Measurements from ENCODE around the gene DKKL1.
"Not testable (repeated sequence)": the region's sequence is repeated elsewhere in the genome, so short reads cannot be mapped to it uniquely, and the experiment has no call there.

Gene DKKL1

GRCh38 chr19:49363268-49364082 is at the start of gene DKKL1:
DKKL1 (plus strand) TSS chr19:49363877; CDS start chr19:49363999, 122 bp downstream.
- DNase-seq (ENCODE audit: low read depth in 2 of 3, low spot score in 2 of 3): peak; percentile 64 to 80 (median 69)

DNA sequence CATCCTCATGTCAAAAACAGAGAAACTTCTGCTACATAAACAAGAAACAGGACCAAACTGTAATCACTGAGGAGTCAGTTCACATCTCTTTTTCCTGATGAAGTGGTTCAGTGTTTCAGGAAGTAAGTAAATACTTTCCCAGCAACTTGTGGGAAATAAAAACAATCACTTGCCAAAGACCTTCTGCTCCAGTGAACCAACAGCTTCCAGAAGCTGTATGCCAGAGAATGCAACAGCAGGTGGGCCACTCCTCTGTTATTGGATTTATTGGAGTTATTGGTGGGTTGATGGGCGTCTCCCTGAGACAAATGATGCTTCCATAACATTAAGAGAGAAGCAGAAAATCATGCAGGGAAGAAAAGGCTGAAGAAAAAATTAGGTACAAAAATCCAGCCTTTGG is 48.6 kb upstream of the DKKL1 start:
- no peak for DNase-seq (ENCODE audit: low read depth in 2 of 3, low spot score in 2 of 3)

DNA sequence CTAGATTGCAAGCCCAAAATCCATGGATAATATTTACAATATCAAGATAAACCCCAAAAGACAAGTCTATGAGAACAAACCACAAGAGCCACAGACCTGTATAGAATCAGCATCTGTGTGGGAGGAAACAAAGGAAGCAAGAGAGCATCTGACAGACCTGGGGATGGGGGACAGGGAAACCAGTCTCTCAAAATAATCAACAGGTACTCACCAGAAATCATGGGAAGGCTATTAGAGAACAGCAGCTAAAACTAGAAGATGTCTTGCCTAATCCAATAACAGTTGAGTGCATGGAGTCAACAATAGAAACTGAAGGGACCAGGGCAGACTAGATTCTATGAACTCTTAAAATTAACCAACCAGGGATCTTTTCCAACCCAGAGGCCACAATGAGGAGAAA is 47.4 kb upstream of the DKKL1 start:
- no peak for DNase-seq (ENCODE audit: low read depth in 2 of 3, low spot score in 2 of 3)

- DNase-seq (ENCODE audit: low read depth in 2 of 3, low spot score in 2 of 3): no peak
These were observed 45.4 kb upstream of the DKKL1 start for GRCh38 chr19:49318296-49318695.

DNA sequence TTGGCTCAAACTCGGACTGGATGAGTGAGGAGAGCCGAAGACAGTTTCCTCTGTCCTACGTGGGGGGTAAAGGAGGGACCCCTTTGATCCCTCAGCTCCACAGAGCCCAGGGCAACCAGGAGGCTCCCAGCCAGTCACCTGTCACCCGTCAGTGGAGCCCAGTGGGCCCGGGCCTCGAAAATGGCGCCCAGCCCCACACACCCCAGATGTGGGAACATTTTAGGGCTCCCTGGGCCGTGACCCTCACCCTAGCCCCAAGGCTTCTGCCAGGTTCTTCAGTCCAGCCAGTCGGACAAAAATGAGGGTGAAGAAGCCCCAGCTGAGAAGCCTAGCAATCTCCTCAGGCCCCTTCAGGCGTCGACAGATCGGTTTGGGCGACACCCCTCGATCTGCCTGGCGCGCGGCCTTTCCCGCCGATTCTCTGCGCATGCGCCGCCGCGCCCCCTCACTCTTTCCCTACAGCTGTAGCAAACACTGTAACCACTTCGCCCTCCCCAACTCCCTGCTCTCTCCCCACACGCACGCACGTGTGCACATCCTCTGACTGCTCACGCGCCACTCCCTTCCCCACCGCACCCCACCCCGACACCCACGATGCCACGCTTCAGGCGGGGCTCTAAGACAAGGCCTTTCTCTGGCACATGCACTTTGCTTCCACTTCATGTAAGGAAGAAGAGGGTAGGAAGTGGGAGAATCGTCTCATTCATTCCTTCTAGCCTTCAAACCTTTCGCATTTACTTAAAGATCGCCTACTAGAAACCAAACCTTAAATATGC is 38.7 kb upstream of the DKKL1 start, which contains the start of gene SLC6A16:
Gene SLC6A16 (minus strand): TSS at position 391 of the 776 bp plus-strand sequence. CDS start 13,844 bp downstream, outside the sequence.
- DNase-seq (ENCODE audit: low read depth in 2 of 3, low spot score in 2 of 3): no peak

DNA sequence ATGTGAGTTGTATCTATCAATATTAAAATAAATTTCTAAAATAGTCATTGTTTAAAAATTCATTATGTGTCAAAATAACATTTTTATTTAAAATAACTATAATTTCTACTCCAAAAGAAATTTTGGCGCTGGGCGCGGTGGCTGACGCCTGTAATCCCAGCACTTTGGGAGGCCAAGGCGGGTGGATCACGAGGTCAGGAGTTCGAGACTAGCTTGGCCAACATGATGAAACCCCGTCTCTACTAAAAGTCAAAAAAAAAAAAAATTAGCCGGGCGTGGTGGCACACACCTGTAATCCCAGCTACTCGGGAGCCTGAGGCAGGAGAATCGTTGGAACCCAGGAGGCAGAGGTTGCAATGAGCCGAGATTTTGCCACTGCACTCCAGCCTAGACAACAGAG is 37.9 kb upstream of the DKKL1 start:
- DNase-seq (ENCODE audit: low read depth in 2 of 3, low spot score in 2 of 3): not testable (repeated sequence)

DNA sequence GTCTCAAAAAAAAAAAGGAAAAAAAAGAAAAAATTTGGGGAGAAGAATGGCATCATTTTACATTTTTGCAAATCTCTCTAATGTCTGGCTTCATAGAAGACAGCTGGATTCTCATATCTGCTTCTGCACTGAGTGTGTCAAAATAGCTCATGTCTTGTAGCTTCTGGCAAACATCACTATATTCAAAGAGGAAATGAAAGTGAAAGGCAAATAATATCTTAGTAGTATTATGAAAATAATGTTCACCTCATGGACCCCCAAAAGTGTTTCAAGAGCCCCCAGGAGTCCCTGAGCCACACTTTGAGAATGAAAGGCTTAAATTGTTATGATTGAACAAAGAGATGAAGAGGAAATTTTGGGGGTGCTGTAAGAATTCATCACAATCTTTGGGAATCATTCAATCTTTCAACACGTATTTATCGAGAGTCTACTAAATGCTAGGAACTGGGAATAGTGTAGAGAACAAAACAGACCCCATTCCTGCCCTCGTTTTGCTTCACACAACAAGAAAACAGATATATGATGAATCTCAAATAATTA is 37.4 kb upstream of the DKKL1 start:
- no peak for DNase-seq (ENCODE audit: low read depth in 2 of 3, low spot score in 2 of 3)

- DNase-seq (ENCODE audit: low read depth in 2 of 3, low spot score in 2 of 3): no peak
These were observed 35.7 kb upstream of the DKKL1 start for GRCh38 chr19:49327878-49328544.

DNA sequence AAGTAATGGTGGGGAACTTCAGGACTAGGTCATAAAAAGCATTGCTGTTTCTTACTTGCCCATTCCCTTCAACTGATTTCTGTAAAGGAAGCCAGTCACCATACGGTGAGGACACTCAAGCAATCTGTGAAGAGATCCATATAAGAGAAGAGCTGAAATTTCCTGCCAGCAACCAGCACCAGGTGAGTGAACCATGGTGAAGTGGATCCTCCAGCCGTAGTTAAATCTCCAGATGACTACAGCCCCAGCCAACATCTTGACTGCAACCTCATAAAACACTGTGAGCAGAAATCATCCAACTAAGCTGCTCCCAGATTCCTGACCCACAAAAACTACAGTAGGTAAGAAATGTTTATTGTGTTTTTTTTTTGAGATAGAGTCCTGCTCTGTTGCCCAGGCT is 34.9 kb upstream of the DKKL1 start:
- DNase-seq (ENCODE audit: low read depth in 2 of 3, low spot score in 2 of 3): no peak

DNA sequence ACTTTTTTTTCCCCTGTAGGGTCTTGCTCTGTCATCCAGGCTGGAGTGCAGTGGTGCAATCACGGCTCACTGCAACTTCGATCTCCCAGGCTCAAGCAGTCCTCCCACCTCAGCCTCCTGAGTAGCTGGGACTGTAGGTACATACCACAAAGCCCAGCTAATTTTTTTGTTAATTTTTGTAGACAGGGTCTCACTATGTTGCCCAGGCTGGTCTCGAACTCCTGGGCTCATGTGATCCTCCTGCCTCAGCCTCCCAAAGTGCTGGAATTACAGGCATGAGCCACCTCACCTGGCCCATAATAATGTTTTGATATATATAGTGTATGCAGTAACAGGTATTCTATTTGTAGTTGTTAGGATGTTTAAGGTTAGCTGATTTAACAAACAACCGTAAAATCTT is 32.5 kb upstream of the DKKL1 start:
- not testable (repeated sequence) for DNase-seq (ENCODE audit: low read depth in 2 of 3, low spot score in 2 of 3)

GRCh38 chr19:49331616-49332055 is 32.0 kb upstream of the DKKL1 start:
- peak in 1 of 3 experiments; percentile 36 for DNase-seq (ENCODE audit: low read depth in 2 of 3, low spot score in 2 of 3)

- DNase-seq (ENCODE audit: low read depth in 2 of 3, low spot score in 2 of 3): not testable (repeated sequence)
These were observed 30.8 kb upstream of the DKKL1 start for GRCh38 chr19:49332691-49333417.

GRCh38 chr19:49333418-49333805 is 30.3 kb upstream of the DKKL1 start:
- DNase-seq (ENCODE audit: low read depth in 2 of 3, low spot score in 2 of 3): no peak

DNA sequence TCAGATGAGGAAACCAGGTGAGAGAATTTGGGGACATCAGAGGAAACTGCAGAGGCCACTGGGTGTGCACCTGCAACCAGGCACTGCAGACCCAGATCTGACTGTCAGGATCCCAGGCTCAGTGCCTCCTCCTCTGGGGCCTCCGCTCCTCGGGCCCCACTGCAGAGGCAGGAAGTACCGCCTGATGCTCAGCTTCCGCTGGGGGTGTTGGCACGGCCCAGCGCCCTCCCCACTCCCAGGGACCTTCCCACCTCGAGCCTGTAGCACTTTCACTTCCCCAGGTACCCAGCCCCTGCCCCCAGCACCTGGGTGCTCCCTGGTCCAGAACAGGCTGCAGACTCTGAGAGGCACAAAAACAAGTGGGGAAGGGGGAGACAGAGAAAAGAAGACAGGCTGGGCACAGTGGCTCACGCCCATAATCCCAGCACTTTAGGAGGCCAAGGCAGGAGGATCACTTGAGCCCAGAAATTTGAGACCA is 29.8 kb upstream of the DKKL1 start:
- peak in 1 of 3 experiments; percentile 33 for DNase-seq (ENCODE audit: low read depth in 2 of 3, low spot score in 2 of 3)

GRCh38 chr19:49335071-49335783 is 28.4 kb upstream of the DKKL1 start, which contains the start of gene CD37:
CD37 (plus strand) TSS chr19:49335406; CDS start chr19:49335541, 135 bp downstream.
- no peak for DNase-seq (ENCODE audit: low read depth in 2 of 3, low spot score in 2 of 3)

DNA sequence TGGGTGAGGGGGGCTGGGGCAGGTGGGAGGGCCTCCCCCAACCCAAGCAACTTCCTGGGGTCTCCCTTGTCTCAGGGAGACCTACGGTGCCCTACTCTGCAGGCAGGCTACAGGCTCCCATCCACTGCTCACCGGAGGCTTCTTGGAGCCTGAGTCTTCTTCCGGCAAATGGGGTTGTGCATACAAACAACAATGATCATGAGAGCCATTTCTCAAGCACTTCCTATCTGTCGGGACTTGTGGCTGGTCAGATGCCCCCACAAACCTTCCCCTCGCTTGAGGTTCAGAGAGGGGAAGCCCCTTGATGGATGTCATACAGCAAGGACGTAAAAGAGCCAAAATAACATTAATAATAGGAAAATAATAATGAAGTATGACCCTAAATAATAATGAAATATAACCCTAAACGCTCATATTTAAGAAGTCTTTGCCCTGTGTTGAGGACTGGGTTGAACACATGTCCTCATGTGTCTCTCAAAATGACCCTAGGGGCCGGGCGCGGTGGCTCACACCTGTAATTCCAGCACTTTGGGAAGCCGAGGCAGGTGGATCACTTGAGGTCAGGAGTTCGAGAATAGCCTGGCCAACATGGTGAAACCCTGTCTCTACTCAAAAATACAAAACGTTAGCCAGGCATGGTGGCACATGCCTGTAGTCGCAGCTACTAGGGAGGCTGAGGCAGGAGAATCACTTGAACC is 27.7 kb upstream of the DKKL1 start:
- DNase-seq (ENCODE audit: low read depth in 2 of 3, low spot score in 2 of 3): no peak

GRCh38 chr19:49336482-49337266 is 27.0 kb upstream of the DKKL1 start:
- DNase-seq (ENCODE audit: low read depth in 2 of 3, low spot score in 2 of 3): no peak

All from activated CD8-positive, alpha-beta memory T cell treated with anti-CD3 and anti-CD28 coated beads for 48 hours (primary cell).